Left renal pelvis (tissue), 4 donors: Measurements from ENCODE around the gene S100A2. TPM values are rescaled to one million over a fixed set of nuclear protein-coding genes. Genes with fewer than 3 reads are reported as not detected.
"Not testable (repeated sequence)": the region's sequence is repeated elsewhere in the genome, so short reads cannot be mapped to it uniquely, and the experiment has no call there.

Experiments used
- DNase-seq, 4 donors: peaks; one replicate each; pipeline ENCODE4 v3.0.0-alpha.2; 2013; ENCODE audit warnings: low read depth in 4 of 4, low spot score in 3 of 4
- polyA plus RNA-seq, 4 donors: library from polyadenylated mRNA; unstranded; fragments of 120-200 nt; gene quantifications; one replicate each; pipeline ENCODE4 v1.2.1, GENCODE V29; 2013; ENCODE audit not compliant: insufficient read length in 4 of 4

The S100A2 gene
- polyA plus RNA-seq, 4 donors: 1.4 to 11.8 (median 7.7) TPM

DNA sequence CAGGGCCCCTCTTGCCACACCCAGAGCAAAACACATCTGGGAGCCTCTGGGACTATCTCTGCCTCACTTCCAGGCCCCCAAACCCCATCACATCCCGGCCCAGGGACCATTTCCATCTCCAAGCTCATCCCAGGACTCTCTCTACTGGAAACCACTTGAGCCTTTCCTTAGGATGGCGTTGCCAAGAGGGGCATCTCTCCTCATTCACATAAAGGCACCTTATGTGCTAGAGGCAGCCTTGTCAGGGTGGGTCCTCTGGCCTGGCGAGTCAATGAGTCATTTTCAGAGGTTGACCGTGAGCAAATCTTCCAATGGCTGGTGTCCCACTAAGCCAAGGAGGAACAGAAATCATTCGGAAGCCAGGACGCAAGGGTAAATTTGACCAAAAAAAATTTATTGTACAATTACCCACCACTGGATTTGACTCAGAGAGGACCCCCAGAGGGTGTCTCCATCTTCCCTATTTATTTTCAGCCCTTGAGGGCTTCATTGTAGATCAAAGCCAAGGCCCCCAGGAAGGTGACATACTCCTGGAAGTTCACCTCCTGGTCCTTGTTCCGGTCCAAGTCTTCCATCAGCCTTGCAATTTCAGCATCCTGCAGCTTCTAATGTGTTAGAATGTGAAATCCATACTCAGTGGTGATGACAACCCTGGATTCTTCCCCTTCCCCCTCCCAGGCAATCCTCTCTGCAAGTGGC is 31.3 kb downstream of the S100A2 start:
- DNase-seq: no peak

DNA sequence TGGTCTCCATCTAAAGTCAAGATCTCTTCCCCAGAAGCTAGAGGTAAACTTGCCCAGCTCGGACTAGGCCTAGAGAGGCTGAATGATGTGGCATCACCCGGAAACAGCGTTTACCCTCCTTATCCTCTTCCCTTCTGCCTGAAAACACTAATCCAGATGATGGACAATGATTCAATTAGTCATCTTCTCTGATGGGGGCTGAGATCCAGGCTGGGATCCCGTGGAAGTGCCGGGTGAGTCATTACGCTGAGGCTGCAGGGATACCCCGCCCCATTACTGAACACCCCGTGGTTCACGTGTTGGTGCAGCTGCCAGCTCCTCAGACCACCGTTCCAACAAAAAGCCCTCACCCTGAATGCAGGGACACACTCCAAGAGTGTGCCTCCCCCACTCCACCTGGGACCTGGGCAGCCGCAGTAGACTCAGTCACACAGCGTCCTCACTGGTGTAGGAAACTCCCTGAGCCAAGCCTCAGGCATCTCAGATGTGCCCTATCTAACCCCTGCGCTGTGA is 31.9 kb downstream of the S100A2 start:
- DNase-seq: no peak

DNA sequence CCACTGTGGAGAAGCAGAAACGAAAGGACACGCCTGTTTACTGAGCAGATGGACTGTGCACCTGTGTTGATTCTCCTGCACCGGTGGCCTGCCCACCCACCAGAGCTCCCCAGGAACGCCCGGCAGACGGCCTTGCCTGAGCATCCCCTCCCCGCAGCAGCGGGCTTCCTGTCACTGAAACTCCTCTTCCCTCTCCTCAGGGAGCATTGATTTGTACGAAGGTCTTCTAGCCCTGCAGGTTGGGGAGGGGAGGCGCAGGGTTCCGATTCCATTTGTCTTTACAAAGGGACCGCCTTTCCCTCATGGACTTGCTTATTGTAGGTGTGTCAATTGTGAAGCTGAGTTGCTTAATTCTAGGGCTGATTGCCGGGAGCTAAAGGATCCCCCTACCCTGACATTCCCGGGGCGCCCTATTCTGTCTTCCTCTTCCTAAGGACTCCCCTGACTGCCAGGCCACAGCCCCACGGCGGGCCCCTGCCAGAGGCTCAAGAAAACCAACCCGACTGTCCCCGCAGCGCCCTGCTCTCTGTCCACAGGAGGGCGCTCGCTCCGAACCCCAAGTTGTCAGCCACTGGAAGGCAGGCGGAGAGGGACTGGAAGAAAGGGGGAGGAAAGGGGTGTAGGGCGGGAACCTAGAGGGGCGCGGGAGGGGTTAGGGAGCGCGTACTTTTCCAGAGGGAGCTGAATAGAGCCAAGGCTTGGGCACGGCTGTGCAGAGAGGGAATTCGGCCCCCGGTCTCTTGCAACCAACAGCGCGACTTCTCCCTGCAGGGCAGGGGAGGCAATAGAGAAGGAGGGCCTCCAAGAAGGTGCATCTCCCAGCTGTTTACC is 32.7 kb downstream of the S100A2 start:
- DNase-seq: peak in 3 of 4 donors; percentile 67 to 72 (median 69)

DNA sequence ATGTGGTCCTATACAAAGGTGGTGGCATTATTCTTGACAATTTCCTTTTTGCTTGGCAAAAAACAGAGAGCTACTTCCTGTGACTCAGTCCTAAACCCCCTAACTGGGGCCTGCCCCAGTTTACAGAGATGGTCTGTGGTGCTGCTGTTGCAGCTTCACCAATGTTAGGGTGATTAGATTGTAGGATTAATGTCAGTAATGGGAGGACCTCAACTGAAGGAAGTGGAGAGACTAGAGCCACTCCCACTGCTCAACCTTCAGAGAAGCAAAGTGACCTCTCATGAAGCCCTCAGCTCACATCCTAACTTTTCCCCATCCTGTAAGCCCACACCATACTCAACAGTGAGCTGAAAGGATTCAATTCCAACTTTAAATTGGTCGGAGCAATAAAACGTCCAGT is 33.5 kb downstream of the S100A2 start:
- no peak for DNase-seq

DNA sequence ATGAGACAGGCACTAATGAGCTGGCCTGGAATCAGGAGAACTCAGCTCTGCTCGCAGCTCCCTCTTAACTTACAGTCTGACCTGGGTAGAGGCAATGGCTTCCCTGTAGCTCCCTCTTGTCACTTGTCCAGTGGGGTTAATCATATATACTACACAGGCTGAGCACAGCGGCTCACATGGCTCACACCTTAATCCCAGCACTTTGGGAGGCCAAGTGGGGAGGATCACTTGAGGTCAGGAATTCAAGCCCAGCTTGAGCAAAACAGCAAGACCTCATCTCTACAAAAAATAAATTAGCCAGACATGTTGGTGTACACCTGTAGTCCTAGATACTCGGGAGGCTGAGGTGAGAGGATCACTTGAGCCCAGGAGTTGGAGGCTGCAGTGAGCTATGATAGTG is 34.0 kb downstream of the S100A2 start:
- no peak for DNase-seq

DNA sequence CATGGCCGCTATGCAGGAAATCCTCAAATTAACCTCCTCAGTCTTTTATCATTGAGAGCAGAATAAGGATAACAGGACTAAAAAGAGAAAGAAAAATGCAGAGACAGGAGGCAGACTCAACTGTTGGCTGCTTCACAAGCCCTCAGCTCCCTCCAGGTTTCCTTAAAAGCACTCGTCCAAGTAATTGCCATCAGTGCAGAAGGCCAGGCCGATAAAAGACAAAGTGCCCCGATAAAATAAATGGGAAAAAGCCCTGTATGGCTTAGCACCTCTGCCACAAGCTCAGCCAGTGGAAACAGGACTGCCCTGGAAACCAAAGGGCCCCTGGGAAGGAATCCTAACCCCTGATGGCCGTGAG is 38.0 kb downstream of the S100A2 start:
- no peak for DNase-seq

DNA sequence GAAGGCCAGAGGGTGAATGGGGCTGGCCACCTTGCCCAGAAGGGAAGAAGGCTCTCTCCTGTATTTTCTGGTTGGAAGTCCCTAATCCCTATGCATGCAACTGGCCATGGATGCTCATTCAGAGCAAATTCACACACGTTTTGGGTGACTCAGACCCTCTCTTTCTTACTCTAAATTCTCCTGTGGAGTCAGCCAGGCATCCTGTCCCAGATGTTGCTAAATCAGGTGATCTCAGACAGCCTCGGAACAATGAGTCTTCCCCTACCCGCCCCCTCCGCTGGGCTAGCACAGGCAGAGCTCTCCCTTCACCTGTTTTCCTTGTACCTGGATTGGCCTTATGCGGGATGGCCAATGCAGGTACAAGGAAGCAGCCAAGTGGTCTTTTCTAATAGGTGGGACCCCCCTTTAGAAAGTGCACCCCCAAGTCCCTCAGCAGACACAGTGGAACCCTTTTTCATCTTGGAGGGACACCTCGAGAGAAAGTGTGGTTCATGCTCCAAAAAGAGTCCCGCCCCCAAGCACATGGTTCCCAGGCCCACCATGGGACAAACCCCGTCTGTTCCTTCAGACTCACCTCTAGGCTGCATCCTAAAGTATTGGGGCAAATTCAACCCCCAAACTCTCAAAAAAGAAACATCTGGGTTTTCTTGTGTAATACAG is 38.5 kb downstream of the S100A2 start:
- no peak for DNase-seq

DNA sequence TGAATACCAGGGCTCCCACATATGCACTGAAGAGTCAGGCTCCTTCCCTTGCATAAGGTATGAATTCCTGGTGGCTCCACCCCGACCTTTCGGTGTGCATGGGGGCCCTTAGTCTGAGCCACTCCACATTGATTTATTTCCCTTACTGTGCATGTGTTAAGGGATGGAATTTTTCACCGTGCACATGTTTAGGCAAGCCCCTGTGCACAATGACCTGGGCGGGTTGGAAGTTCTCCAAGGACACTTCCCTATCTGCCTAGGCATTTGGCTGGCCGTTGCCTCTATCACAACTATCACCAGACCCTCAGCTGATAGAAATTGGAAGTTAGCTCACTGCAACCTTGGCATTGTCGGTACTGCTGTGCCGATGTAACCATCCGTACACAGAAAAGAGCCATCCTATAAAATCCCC is 39.5 kb downstream of the S100A2 start:
- DNase-seq: no peak

DNA sequence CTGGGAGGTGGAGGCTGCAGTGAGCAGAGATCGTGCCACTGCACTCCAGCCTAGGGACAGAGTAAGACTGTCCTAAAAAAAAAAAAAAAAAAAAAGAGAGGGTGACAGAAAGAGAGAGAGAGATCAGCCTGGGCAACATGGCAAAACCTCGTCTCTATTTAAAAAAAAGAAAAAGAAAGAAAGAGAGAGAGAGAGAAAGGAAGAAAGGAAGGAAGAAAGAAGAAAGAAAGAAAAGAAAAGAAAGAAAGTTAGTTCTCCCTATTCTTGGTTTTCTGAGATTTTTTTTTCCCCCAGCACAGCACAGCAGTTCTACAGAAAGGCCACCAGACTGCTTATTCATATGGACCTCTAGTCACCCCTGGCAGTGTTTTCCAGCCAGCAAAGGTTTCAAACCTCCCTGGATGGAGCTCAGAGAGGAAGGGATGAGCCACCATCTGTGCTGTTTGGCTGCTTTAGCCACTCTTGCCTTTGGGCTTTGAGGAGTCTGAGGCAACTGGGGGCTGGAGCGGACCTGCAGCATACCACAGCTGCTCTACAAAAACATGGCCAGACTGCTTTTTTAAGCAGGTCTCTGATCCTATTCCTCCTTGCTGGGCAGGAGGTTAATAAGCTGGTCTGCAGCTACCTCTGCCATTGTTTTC is 40.4 kb downstream of the S100A2 start:
- DNase-seq: no peak

DNA sequence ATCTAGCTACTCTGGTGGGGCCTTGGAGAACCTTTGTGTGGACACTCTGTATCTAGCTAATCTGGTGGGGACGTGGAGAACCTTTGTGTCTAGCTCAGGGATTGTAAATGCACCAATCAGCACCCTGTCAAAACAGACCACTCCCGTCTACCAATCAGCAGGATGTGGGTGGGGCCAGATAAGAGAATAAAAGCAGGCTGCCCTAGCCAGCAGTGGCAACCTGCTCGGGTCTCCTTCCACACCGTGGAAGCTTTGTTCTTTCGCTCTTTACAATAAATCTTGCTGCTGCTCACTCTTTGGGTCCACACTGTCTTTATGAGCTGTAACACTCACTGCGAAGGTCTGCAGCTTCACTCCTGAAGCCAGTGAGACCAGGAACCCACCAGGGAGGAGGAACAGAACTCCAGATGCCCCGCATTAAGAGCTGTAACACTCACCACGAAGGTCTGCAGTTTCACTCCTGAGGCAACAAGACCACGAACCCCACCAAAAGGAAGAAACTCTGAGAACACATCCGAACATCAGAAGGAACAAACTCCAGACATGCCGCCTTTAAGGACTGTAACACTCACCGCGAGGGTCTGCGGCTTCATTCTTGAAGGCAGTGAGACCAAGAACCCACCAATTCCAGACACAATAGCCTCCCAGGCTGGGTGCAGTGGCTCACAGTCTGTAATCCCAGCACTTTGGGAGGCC is 43.1 kb downstream of the S100A2 start:
- not testable (repeated sequence) for DNase-seq

DNA sequence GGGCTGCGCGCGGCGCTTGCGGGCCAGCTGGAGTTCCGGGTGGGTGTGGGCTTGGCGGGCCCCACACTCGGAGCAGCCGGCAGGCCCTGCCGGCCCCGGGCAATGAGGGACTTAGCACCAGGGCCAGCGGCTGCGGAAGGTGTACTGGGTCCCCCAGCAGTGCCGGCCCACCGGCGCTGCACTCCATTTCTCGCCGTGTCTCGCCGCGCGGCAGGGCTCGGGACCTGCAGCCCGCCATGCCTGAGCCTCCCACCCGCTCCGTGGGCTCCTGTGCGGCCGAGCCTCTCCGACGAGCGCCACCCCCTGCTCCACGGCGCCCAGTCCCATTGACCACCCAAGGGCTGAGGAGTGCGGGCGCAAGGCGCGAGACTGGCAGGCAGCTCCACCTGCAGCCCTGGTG is 43.8 kb downstream of the S100A2 start:
- not testable (repeated sequence) for DNase-seq

DNA sequence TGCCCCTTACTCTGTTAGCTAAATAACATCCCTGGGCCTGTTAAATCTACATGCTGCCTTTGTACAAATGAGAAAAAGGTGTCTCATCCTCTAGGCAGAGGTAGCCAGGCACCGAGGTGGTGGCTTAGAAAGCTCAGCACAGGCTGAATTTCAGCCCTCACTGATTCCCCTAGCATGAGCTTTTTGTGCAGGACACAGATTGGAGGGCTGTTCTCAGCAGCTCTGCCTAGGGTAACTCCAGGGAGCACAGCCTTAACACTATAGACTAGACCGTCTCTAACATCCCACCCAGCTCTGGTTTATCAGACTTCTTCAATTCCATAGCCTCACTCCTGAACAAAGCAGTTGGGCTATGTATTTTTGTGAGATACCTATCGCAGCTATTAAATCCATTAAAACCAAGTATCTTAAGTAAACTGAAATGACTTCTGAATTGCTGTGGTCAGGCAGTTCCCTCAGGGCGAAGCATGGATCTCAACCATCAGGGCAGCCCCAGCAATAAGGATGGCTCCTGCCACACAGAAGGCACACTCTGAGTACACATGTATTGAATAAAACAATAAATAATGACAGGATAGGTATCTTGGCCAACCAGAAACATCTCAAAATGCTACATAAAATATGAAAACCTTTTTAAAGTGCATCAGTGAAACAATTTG is 44.7 kb downstream of the S100A2 start:
- DNase-seq: no peak

DNA sequence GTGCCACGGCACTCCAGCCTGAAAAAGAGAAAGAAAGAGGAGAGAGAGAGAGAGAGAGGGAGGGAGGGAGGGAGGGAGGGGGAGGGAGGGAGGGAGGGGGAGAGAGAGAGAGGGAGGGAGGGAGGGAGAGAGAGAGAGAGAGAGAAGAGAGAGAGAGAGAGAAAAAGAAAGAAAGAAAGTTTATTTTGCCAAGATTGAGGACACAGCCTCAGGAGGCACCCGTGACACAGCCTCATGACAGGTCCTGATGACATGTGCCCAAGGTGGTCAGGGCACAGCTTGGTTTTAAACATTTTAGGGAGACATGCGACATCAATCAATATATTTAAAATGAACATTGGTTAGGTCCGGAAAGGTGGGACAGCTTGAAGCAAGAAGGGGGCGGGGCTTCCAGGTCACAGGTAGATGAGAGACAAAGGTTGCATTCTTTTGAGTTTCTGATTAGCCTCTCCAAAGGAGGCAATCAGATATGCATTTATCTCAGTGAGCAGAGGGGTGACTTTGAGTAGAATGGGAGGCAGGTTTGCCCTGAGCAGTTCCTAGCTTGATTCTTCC is 45.4 kb downstream of the S100A2 start:
- DNase-seq: not testable (repeated sequence)

DNA sequence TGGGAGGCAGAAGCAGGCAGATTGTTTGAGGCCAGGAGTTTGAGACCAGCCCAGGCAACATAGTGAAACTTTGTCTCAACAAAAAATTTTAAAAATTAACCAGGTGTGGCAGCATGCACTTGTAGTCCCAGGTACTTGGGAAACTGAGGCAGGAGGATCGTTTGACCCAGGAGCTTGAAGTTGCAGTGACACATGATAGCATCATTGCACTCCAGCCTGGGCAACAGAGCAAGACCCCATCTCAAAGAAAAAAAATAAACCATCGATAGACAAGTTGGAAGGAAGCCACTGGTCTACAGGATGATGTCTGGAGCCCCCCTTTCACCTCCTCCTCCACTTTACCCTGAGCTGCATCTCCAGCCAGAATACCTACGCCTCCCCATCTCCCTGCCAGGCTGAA is 46.4 kb downstream of the S100A2 start:
- DNase-seq: no peak

DNA sequence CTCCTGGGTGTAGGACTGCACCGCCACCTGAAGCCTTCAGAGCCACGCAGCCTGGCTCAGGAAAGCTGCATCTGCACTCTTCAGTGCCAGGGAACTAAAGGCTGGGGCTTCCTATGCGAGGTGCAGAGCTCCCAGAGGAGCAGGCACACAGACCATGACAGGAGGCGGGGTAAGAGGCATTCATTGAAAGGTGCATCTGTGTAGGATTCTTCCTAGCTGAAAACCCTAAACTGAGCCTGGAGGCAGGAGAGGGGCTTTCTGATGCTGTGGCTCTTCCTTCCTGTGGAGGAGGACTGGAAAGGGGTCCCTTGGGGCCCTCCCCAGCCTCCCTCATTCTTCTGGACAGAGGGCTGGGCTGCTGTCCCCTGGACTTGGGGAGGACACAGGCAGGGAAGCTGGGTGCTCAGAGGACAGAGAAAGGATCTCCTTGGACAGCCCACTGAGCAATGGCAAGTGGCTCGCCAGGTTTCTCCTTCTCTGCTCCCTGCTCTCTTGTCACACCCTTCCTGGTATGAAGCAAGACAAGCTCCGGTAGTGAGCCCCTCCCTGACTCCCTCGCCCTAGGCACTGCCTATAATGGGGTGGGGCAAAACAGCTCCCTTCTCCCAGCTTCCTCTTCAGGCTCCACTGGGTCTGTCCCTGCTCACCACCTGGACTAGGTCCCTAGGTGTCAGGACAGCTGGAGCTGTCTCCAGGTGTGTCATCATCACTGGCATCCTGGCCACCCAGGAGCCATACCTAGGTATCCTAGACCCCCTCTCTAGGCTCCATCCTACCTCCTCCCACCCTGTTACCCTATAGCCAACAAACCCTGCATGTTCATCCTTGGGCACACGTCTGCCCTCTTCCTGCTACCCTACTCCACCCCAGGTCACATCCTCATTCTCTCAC is 49.9 kb downstream of the S100A2 start:
- no peak for DNase-seq

DNA sequence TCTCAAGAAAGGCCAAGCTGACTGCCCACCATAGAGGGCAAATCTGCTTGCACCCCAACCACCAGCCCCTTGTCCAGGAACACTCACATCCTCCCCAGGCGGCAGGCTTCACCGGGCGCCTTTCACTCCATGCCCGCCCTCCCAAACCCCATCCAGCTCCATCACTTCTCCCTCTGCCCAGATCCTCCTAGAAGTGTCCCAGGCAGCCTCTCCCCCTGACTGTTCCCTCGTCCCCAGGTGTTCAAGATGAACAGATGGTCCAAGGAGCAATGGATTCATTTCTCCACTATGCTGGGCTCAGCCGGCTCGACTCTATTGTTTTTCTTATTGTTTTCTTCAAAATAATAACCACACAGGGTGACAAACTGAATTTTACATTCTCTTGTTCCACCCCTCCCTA is 52.0 kb downstream of the S100A2 start:
- no peak for DNase-seq

DNA sequence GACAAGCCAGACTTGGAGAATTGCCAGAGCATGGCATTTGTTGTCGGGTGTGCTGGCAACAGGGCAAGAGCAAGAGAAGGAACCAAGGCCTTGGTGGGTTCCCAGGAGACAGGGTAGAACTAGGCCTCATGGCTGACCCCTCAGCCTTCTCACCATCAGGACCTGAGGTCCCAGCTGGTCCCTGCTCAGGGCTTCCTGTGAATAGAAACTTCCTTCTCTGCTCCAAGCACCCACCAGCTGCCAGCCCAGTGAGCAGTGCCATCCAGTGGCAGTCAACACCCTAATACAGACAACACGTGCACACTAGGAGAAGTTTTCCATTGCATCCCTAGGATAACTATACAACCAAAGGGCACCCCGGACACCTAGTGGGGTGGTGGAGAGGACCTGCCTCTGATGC is 52.6 kb downstream of the S100A2 start:
- no peak for DNase-seq
